ENCODE data around the gene MYPOP.

- TF ChIP-seq CTCF (conservative IDR thresholded peaks at IDR 0.05) (no peak), EZH2 (IDR thresholded peaks at IDR 0.05; ENCODE audit: low read depth) (no peak)
Measured at GRCh38 chr19:45899919-45900589, 2.4 kb downstream of the MYPOP start.
